Trophoblast cell (in vitro differentiated cells and primary cell): ENCODE data around the gene TMEM247.

Source experiments
- DNase-seq, 2 donors: peaks; one replicate each; pipeline ENCODE4 v3.0.0-alpha.2; 2016
- H2AFZ ChIP-seq: 2 replicates; pipeline ENCODE4 v1.6.1; 2013; ENCODE audit warnings: low read length, moderate library complexity, mild to moderate bottlenecking; ENCODE audit not compliant: insufficient read depth, poor library complexity
- H2AK5ac ChIP-seq: 2 replicates; pipeline ENCODE4 v1.6.1; 2013; ENCODE audit warnings: mild to moderate bottlenecking, low read length
- H2BK120ac ChIP-seq: 2 replicates; pipeline ENCODE4 v1.6.1; 2013; ENCODE audit warnings: low read length, mild to moderate bottlenecking, moderate library complexity; ENCODE audit not compliant: insufficient read depth, poor library complexity
- H2BK12ac ChIP-seq: 2 replicates; pipeline ENCODE4 v1.6.1; 2013; ENCODE audit warnings: mild to moderate bottlenecking, low read length, moderate library complexity
- H2BK5ac ChIP-seq: 2 replicates; pipeline ENCODE4 v1.6.1; 2013; ENCODE audit warnings: low read length, low read depth, moderate library complexity, mild to moderate bottlenecking; ENCODE audit not compliant: poor library complexity
- H3K14ac ChIP-seq: 2 replicates; pipeline ENCODE4 v1.6.1; 2013; ENCODE audit warnings: mild to moderate bottlenecking, low read length
- H3K18ac ChIP-seq: 2 replicates; pipeline ENCODE4 v1.6.1; 2013; ENCODE audit warnings: mild to moderate bottlenecking, low read length
- H3K23ac ChIP-seq: 2 replicates; pipeline ENCODE4 v1.6.1; 2013; ENCODE audit warnings: low read length
- H3K27ac ChIP-seq: 2 replicates; pipeline ENCODE4 v1.5.1; 2013; ENCODE audit warnings: low read depth, mild to moderate bottlenecking, inconsistent platforms, low read length, moderate library complexity
- H3K27me3 ChIP-seq: 2 replicates; pipeline ENCODE4 v1.6.1; 2013; ENCODE audit warnings: inconsistent platforms, mild to moderate bottlenecking, low read length, moderate library complexity; ENCODE audit not compliant: insufficient read depth
- H3K36me3 ChIP-seq, 2 experiments: 1 replicate in 1 of 2; 2 replicates in 1 of 2; pipeline ENCODE4 v1.6.1; 2013; ENCODE audit warnings: low read length in 2 of 2, mild to moderate bottlenecking in 2 of 2, moderate library complexity in 1 of 2; ENCODE audit not compliant: insufficient read depth in 2 of 2, control insufficient read depth in 1 of 2
- H3K4ac ChIP-seq: 2 replicates; pipeline ENCODE4 v1.6.1; 2013; ENCODE audit warnings: low read depth, mild to moderate bottlenecking, low read length, moderate library complexity
- H3K4me1 ChIP-seq, 2 experiments: 1 replicate in 1 of 2; 2 replicates in 1 of 2; pipeline ENCODE4 v1.6.1; 2013; ENCODE audit warnings: low read length in 2 of 2, mild to moderate bottlenecking in 2 of 2, moderate library complexity in 1 of 2; ENCODE audit not compliant: insufficient read depth in 2 of 2, control insufficient read depth in 1 of 2
- H3K4me2 ChIP-seq: 2 replicates; pipeline ENCODE4 v1.6.1; 2013; ENCODE audit warnings: inconsistent platforms, mild to moderate bottlenecking, low read length, moderate library complexity
- H3K4me3 ChIP-seq: 2 replicates; pipeline ENCODE4 v1.5.1; 2013; ENCODE audit warnings: mild to moderate bottlenecking, low read depth, low read length, inconsistent platforms
- H3K79me1 ChIP-seq: one replicate; pipeline ENCODE4 v1.6.1; 2013; ENCODE audit warnings: low read length
- H3K79me2 ChIP-seq: 2 replicates; pipeline ENCODE4 v1.6.1; 2013; ENCODE audit warnings: low read length, mild to moderate bottlenecking; ENCODE audit not compliant: control insufficient read depth, insufficient read depth, poor library complexity
- H3K9ac ChIP-seq: 2 replicates; pipeline ENCODE4 v1.6.1; 2013; ENCODE audit warnings: mild to moderate bottlenecking, low read length
- H3K9me3 ChIP-seq: 2 replicates; pipeline ENCODE4 v1.6.1; 2013; ENCODE audit warnings: low read depth, mild to moderate bottlenecking, control low read depth, inconsistent platforms, low read length; ENCODE audit not compliant: insufficient read depth
- H4K12ac ChIP-seq: 2 replicates; pipeline ENCODE4 v1.6.1; 2013; ENCODE audit warnings: low read depth, mild to moderate bottlenecking, low read length, moderate library complexity
- H4K8ac ChIP-seq: 2 replicates; pipeline ENCODE4 v1.6.1; 2013; ENCODE audit warnings: low read depth, mild to moderate bottlenecking, low read length, moderate library complexity
- H4K91ac ChIP-seq: one replicate; pipeline ENCODE4 v1.6.1; 2013; ENCODE audit warnings: low read depth, mild to moderate bottlenecking, low read length, moderate library complexity
- WGBS: extraction: QIAGEN DNeasy Blood & Tissue Kit; methylation state at CpG from one replicate; pipeline ENCODE4 v1.1.7; 2013; ENCODE audit warnings: missing lambda C conversion rate; ENCODE audit not compliant: insufficient read length, insufficient coverage; ENCODE audit errors: extremely low coverage; 5-methylcytosine and 5-hydroxymethylcytosine counted together

TMEM247 gene

DNA sequence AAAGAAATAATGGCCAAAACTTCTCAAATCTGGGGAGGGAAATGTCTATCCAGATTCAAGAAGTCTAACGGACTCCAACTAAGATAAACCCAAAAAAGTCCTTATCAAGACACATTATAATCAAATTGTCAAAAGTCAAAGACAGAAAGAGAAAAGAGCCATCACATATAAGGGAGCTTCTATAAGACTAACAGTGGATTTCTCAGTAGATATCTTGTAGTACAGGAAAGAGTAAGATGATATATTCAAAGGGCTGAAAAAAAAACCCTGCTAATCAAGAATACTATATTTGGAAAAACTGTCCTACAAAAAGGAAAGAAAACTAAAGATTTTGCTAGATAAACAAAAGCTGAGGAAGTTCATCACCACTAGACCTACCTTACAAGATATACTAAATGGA lies 35.4 kb downstream of the TMEM247 start:
- Histone ChIP-seq H3K4ac (no peak overlapping the region), H3K79me1 (no peaks in the 10 kb centered on the region), H3K27ac (no peak overlapping the region), H2BK12ac (no peak overlapping the region), H3K79me2 (no peaks in the 10 kb centered on the region), H2AK5ac (no peak overlapping the region), H3K27me3 (no peaks in the 10 kb centered on the region), H3K4me3 (no peak overlapping the region), H4K91ac (no peak overlapping the region), H2BK5ac (no peak overlapping the region), H4K12ac (no peak overlapping the region), H3K4me1 (no peaks in the 10 kb centered on the region), H3K23ac (no peak overlapping the region), H3K9ac (no peak overlapping the region), H3K18ac (no peak overlapping the region), H4K8ac (no peak overlapping the region), H3K4me2 (no peak overlapping the region), H3K9me3 (no peaks in the 10 kb centered on the region), H3K14ac (no peak overlapping the region), H3K36me3 (no peaks in the 10 kb centered on the region), H2AFZ (no peak overlapping the region), H2BK120ac (no peak overlapping the region)
- no CpG with 5 or more reads among the region's 1 CpG for WGBS
- no peak for DNase-seq

DNA sequence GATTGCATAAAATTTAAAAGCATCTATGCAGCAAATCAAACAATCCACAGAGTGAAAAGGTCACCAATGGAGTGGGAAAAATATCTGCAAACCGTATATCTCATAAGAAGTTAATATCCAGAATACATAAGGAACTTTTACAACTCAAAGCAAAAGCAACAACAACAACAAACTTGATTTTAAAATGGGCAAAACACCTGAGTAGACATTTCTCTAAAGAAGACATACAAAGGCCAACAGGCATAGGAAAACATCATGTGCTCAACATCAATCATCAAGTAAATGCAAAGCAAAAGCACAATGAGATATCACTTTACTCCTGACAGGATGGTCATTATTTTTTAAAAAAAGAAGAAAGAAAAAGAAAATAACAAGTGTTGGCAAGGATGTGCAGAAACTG lies 38.1 kb downstream of the TMEM247 start:
- Histone ChIP-seq H3K4ac (no peak overlapping the region), H3K23ac (no peak overlapping the region), H3K18ac (no peak overlapping the region), H3K14ac (no peak overlapping the region), H3K27me3 (no peaks in the 10 kb centered on the region), H2BK120ac (no peak overlapping the region), H3K36me3 (no peaks in the 10 kb centered on the region), H3K9me3 (no peaks in the 10 kb centered on the region), H2AFZ (no peak overlapping the region), H3K4me2 (no peak overlapping the region), H2BK12ac (no peak overlapping the region), H3K4me3 (no peak overlapping the region), H2AK5ac (no peak overlapping the region), H4K8ac (no peak overlapping the region), H3K79me1 (no peaks in the 10 kb centered on the region), H3K9ac (no peak overlapping the region), H4K91ac (no peak overlapping the region), H4K12ac (no peak overlapping the region), H3K27ac (no peak overlapping the region), H2BK5ac (no peak overlapping the region), H3K4me1 (no peaks in the 10 kb centered on the region), H3K79me2 (no peaks in the 10 kb centered on the region)
- no peak for DNase-seq
- WGBS = no CpG with 5 or more reads among the region's 1 CpG

DNA sequence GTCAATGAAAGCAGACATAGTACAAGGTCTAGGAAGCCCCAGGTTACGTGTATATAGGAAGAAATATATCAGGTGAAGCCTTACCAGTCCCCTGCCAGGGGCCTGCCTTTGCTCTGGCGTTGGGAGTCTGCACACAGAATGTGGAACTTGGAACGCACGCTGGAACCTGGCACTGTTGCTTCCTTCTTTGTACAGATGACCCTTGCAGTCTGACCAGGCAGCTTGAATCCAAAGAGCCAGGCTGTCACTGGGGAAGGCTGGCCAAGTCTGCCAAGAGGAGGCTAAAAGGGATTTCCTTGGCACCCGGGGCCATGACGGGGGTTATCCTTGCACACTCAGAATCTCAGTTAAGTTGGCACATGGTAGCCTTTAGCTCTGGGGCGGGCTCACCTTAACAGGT lies 39.5 kb downstream of the TMEM247 start:
- Histone ChIP-seq H2BK120ac (no peak overlapping the region), H4K91ac (no peak overlapping the region), H2BK5ac (no peak overlapping the region), H3K18ac (no peak overlapping the region), H3K4me1 (no peaks in the 10 kb centered on the region), H3K14ac (no peak overlapping the region), H3K4ac (no peak overlapping the region), H3K79me2 (no peaks in the 10 kb centered on the region), H3K27me3 (no peaks in the 10 kb centered on the region), H4K12ac (no peak overlapping the region), H3K4me2 (no peak overlapping the region), H3K9ac (no peak overlapping the region), H2AFZ (no peak overlapping the region), H4K8ac (no peak overlapping the region), H3K27ac (no peak overlapping the region), H3K36me3 (no peaks in the 10 kb centered on the region), H2AK5ac (no peak overlapping the region), H2BK12ac (no peak overlapping the region), H3K4me3 (no peak overlapping the region), H3K23ac (no peak overlapping the region), H3K79me1 (no peaks in the 10 kb centered on the region), H3K9me3 (no peaks in the 10 kb centered on the region)
- no peak for DNase-seq
- no CpG with 5 or more reads among the region's 7 CpGs for WGBS

DNA sequence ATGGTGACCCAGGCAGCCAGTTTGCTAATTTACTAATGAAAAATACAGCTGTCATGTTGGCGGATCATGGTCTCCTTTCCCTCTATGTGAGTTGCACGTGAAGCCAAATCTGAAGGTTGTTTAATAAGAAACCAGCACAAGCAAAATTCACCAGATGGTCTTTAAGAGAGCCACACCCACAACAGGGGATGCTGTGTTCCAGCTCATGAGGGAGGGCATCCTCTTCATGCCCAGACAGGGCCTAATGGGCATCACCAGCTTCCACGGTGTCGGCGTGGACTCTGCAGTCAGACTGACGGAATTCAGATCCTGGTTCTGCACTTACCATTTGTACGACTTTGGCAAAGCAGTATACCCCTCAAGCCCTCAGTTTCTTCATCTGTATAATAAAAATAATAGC lies 39.9 kb downstream of the TMEM247 start:
- Histone ChIP-seq H4K8ac (no peak overlapping the region), H3K9ac (no peak overlapping the region), H2BK5ac (no peak overlapping the region), H4K12ac (no peak overlapping the region), H3K79me1 (no peaks in the 10 kb centered on the region), H3K79me2 (no peaks in the 10 kb centered on the region), H3K4me1 (no peaks in the 10 kb centered on the region), H3K4ac (no peak overlapping the region), H3K27me3 (no peaks in the 10 kb centered on the region), H3K9me3 (no peaks in the 10 kb centered on the region), H3K18ac (no peak overlapping the region), H3K14ac (no peak overlapping the region), H2AFZ (no peak overlapping the region), H3K4me3 (no peak overlapping the region), H4K91ac (no peak overlapping the region), H3K4me2 (no peak overlapping the region), H2BK120ac (no peak overlapping the region), H3K23ac (no peak overlapping the region), H2AK5ac (no peak overlapping the region), H3K36me3 (no peaks in the 10 kb centered on the region), H3K27ac (no peak overlapping the region), H2BK12ac (no peak overlapping the region)
- no CpG with 5 or more reads among the region's 7 CpGs for WGBS
- no peak for DNase-seq
